Measurements from ENCODE around the gene USP9X.

DNA sequence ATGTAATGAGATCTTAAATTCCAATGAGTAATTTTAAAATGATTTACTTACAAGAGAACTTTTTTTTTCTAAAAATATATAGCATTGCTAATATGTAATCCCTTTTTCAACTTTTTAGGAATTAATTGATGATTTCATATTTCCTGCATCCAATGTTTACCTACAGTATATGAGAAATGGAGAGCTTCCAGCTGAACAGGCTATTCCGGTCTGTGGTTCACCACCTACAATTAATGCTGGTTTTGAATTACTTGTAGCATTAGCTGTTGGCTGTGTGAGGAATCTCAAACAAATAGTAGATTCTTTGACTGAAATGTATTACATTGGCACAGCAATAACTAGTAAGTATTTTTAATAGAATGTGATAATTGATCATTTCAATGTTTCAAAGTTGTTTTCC is 113.2 kb downstream of the USP9X start:
- TF ChIP-seq, protein P1, sequence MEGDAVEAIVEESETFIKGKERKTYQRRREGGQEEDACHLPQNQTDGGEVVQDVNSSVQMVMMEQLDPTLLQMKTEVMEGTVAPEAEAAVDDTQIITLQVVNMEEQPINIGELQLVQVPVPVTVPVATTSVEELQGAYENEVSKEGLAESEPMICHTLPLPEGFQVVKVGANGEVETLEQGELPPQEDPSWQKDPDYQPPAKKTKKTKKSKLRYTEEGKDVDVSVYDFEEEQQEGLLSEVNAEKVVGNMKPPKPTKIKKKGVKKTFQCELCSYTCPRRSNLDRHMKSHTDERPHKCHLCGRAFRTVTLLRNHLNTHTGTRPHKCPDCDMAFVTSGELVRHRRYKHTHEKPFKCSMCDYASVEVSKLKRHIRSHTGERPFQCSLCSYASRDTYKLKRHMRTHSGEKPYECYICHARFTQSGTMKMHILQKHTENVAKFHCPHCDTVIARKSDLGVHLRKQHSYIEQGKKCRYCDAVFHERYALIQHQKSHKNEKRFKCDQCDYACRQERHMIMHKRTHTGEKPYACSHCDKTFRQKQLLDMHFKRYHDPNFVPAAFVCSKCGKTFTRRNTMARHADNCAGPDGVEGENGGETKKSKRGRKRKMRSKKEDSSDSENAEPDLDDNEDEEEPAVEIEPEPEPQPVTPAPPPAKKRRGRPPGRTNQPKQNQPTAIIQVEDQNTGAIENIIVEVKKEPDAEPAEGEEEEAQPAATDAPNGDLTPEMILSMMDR (IDR thresholded peaks at IDR 0.05), result no peak
- no peak for TF ChIP-seq POLR2A (IDR thresholded peaks at IDR 0.05)

All from transverse colon (tissue), 3 donors.